Activated CD8-positive, alpha-beta memory T cell treated with anti-CD3 and anti-CD28 coated beads, Interleukin-2, amount 50 U/mL, for 48 hours (primary cell): ENCODE data around the gene CLDN6.
"Not testable (repeated sequence)": the region's sequence is repeated elsewhere in the genome, so short reads cannot be mapped to it uniquely, and the experiment has no call there.

Experiments
- DNase-seq: peaks from one replicate; pipeline ENCODE4 v3.0.0-alpha.2; 2020

Gene CLDN6

DNA sequence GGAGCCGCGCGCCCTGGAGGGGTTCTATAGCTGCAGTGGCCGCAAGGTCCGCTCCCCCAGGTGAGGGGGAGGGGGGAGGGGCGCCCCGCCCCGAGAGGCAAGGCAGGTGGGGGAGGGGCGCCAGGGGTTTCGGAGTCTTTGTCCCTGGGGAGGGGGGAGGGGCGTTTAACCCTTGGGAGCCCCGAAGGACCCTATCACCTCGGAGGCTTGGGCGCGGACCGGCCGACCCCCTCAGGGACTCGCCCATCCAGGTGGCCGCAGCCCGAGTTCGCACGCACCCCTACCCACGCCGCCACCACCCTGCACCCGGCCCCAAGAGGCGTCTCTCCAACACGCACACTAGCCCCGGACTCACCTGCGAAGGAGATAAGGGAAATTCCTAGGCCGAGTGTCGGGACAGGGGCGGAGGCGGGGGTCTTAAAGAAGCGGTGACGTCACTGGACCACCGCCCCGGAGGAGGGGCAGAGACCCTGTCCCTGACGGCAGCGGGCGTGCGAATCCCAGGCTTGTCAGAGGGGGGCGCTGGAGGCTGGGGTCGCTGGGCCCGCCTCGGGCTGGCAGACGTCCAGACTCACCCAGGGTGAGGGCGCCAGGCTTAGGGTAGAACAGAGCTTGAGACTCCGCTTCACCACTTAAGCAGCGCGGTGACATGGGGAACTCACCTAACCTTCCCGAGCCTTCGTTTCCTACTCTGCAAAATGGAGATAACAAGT lies at the start of gene CLDN6:
CLDN6 (minus strand) TSS at position 390 of the 713 bp plus-strand sequence. CDS start 2,162 bp downstream, outside the sequence.
- peak; percentile 80 for DNase-seq

- DNase-seq = no peak
These were observed 48.4 kb upstream of the CLDN6 start for GRCh38 chr16:3066440-3066748.

DNA sequence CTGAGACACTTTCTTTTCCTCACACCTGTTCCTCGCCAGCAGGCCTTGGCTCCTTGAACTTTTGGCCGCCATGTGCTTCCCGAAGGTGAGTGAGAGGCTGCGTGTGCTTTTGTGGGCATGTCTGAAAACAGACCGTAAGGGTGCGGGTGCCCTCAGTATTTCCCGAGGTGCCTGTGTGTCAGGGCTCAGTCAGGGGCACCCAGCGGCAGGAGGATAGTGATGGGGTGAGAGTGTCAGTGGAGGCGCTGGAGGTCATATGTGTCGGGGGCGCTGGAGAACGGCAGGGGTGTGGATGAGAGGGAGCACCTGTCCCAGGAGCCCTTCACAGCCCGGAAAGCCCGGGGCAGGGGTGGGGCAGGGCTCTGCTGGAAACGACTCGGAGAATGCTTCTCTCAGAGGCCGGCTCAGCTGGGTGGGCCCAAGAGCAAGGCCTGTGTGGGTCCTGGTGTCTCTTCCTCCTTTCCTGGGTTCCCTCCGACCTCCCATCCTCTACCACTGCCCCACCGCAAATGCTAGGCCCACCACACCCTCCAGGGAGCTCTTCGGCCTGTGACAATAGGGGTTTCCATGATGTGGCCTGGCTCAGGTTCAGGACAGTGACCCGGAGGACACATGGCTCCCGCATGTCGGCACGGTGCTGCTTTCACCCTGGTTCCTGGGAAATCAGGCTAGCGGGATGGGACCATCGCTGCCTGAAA lies 47.9 kb upstream of the CLDN6 start:
- no peak for DNase-seq

DNA sequence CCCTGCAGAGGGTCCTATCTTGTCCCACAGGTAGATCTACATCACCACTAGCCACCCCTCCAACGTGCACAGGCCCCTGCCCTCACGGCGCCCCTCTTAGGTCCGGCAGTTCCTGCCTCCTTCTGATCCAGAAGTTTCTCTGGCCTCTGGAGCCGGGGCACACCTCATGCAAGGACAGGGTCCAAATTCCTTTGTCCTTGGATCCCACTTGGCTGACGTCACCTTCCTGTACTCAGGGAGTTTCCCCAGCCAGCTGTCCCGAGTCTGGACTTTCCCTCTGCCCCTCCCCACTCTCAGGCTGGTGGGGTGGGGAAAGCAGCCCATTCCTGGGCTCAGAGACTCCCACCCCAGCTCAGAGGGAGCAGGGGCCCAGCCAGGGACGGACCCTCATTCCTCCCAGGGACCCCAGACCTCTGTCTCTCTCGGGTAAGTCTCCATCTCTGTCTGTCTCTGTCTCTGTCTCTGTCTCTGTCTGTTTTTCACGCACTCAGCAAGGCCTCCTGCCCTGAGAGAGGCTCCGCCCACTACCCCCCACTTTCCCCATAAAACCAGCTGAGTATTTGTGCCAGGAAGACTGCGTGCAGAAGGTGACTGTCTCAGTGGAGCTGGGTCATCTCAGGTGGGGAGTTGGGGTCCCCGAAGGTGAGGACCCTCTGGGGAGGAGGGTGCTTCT lies 47.2 kb upstream of the CLDN6 start, which contains the start of gene IL32:
IL32 (plus strand) TSS at position 572 of the 673 bp plus-strand sequence. CDS start 172 bp downstream, outside the sequence.
- peak; percentile 85 for DNase-seq

- DNase-seq = no peak
These were observed 45.8 kb upstream of the CLDN6 start for GRCh38 chr16:3063625-3064386.

GRCh38 chr16:3062553-3062952 lies 44.6 kb upstream of the CLDN6 start:
- DNase-seq = no peak

DNA sequence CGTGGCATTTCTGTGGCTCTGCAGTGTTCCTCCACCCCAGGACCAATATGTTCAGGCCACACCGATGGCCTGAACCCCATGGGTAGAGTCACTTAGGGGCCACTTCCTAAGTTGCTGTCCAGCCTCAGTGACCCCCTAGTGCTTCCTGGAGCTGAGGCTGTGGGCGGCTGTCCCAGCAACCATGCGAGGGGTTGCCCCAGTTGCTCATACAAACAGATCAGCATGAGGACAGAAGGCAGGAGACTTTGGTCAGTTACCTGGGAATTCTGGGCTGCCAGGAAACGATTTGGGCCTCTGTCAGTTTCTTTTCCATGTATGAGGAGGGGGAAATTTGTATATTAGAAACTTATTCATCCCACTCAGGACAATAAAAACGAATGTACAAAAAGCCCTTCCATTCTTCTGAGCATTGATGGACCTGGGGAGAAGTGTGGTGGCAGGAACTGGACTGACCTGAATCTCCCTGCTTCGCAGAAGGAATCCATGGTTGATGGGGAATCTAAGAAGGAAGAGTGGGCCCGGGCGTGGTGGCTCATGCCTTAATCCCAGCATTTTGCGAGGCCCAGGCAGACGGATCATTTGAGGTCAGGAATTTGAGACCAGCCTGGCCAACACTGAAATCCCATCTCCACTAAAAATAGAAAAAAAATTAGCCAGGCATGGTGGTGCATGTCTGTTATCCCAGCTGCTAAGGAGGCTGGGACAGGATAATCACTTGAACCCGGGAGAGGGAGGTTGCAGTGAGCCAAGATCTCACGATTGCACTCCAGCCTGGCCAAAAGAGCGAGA lies 42.5 kb upstream of the CLDN6 start:
- DNase-seq = no peak

DNA sequence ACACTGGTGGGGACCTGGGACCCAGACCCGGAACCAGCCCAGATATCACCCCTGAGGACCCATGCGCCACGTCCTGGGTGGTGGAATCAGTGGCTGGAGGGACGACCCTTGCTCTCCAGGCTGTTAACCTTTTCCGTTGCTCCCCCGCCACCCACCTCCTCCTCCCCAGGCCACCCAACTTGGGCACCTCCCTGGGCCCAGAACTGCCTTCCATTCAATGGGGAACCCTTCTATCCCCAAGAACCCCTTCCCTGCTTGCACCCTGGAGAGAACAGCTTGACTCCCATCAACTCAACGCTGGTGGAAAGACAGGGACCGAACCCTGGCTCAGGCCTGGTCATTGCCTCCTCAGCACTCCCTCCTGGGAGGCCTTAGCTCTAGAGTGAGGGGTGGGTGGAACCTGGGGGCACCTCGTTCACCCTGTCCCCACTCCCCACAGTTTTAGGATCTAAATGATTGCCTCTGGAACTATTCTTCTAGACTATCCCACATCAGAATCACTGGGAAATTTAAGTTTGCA lies 41.8 kb upstream of the CLDN6 start:
- DNase-seq = no peak

DNA sequence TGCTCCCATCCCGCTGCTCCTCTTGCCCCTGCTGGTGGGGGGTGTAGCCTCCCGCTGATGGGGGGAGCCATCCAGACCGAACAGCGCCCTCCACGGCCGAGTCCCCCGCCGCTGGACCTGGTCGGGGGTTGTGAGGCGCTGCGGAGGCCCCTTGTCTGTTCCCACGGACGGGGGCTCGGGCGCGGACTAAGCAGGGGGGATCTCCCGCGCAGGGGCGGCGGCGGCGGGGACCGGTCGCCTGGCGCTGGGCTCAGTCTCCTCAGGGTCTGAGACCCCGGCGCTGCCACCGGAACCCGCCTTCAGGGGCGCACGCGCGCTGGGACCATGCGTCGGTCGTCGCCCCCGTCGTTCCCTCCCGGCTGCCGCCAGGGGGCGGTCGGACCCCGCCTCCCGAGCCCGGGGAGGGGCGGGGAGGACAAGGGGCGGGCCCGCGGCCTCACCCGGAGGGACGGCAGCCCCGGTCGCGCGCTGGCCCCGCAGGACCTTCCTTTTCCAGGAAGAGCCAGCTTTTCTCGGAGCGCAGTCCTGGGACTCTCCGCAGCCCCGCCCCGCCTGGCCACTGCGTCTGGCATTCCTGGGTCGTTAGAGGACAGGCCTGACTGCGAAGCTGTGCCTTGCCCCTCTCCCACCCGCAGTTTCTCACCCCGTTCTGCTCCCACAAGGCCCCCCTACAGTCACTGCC lies 41.2 kb upstream of the CLDN6 start:
- DNase-seq = peak; percentile 94

- DNase-seq = no peak
These were observed 40.4 kb upstream of the CLDN6 start for GRCh38 chr16:3058139-3059030.

DNA sequence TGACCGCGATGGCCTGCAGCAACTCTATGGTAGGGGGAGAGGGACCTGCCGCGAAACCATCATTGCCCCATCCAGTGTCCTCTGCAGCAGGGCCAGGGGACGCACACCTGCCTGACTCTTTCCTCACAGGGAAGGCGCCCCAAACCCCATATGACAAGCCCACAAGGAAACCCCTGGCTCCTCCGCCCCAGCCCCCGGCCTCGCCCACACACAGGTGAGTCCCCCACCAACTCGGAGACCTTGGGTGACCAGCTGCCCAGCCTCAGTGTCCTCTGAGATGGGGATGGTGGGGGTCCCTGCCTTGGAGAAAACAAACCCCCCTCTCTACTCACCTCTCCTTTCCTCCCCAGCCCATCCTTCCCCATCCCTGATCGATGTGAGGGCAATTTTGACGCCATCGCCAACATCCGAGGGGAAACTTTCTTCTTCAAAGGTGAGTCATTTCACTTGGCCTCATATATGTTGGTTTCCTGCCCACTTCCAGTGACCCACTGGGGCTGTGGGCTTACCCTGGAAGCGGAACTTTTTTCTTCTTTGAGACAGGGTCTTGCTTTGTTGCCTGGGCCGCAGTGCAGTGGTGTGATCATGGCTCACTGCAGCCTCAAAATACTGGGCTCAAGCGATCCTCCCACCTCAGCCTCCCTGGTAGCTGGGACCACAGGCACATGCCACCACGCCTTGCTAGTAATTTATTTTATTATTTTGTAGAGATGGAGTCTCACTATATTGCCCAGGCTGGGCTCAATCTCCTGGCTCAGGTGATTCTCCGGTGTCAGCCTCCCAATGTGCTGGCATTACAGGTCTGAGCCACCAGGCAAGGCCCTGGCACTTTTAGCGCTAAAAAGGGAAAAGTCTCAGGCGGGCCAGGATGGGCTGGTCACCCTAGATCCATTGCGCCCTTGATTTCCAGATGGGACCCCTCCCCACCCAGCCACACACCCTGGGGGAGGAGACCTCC lies 39.5 kb upstream of the CLDN6 start:
- DNase-seq = no peak

DNA sequence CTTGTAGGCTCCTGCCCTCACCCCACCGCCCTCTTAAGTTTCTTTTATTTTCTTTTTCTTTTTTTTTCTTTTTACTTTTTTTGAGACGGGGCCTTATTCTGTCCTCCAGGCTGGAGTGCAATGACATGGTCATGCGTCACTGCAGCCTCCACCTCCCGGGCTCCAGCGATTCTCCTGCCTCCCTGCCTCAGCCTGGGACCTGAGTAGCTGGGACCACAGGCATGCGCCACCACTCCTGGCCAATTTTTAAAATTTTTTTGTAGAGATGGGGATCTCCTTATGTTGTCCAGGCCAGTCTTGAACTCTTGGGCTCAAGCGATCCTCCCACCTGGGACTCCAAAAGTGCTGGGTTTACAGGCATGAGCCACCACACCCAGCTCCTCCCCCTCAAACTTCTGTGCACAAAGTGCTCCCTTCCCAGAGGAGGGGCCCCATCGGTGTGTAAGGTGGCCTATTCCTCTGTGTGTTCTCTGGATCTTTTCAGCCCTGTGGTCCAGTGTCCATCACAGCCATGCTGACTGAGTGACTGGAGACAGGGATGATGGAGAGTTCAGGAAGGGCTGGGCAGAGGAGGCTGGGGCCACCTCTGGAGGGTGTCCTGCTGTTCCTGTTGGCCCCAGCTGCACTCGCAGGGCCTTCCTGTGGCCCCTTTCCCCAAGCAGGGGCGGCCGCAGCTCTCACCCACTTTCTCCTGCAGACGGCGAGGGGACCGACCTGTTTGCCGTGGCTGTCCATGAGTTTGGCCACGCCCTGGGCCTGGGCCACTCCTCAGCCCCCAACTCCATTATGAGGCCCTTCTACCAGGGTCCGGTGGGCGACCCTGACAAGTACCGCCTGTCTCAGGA lies 38.6 kb upstream of the CLDN6 start:
- DNase-seq = no peak

GRCh38 chr16:3055734-3056115 lies 37.7 kb upstream of the CLDN6 start:
- DNase-seq = not testable (repeated sequence)

- DNase-seq = no peak
These were observed 37.2 kb upstream of the CLDN6 start for GRCh38 chr16:3054965-3055733.

DNA sequence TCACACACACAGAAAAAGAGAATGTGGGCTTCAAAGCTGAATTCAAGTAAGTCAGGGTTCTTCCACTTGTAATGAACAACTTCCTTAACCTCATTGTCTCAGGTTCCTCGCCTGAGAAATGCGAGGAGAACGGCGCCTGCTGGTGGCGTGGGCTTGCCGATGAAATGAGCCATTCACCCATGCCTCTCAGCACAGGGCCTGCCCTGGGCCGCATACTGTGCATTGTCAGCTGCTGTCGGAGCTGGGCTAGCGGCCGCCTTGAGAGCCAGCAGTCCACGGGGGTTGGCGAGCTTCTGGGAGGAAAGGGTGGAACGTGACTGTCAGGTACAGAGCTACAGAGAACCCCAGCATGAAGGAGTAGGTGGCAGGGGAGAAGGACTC lies 35.3 kb upstream of the CLDN6 start:
- not testable (repeated sequence) for DNase-seq

DNA sequence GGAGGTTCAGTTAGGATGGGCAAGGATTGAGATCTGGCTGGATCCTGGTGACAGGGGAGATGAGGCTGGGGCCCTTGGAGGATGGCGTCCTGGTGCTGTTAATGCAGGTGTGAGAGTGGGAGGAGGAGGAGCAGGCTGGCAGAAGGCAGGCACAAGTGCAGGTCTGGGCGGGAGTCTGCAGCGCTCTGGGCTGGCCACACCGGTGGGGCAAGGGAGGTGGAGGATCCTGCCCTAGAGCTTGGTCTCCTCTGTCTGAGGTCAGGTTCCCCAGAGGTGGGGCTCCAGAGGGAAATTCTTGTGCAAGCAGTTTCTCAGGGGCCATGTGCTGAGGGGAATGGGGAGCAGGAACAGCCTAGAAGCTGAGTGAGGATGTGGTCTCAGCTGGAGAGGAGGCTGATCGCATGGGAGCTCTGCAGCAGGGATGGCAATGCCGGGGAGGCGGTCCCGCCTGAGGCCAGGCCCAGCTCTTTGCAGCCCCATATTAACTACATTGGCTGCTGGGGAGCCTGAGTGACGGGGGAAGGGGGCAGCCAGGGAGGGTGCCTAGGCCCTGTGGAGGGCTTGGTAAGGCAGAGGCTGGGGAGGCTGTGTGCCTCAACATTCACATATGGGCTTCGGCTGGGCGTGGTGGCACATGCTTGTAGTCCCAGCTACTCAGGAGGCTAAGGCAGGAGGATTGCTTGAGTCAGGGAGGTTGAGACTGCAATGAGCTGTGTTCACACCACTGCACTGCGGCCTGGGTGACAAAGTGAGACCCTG lies 34.8 kb upstream of the CLDN6 start:
- DNase-seq = not testable (repeated sequence)

GRCh38 chr16:3051494-3051893 lies 33.5 kb upstream of the CLDN6 start:
- no peak for DNase-seq
